ENCODE results near the gene TRPV2.

Gene TRPV2

DNA sequence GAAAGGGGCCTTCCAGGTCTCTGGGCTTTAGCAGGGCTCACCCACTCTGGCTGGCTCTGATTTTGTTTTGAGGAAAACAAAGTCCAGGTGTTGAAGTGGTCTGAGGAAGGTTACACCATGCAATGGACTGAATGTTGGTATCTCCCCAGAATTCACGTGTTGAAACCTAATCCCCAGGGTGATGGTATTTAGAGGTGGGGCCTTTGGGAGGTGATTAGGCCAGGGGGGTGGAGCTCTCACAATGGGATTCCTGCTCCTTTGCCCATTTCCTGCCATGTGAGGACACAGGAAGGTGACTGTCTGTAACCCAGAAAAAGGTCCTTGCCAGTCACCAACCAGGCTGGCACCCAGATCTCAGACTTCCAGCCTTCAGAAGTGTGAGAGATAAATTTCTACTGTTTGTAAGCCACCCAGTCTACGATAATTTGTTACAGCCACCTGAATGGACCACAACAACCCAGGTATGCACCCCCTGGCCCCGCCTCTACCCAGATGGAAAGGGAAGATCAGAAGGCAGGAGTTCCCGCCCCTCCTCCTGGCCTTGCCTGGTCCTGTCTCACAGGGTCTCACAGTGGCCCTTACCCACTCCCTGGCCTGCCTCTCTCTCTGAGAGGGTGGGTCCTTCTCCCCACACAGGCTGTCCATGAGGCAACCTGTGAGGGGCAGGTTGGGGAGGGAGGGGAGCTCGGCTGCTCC is 44.6 kb downstream of the TRPV2 start:
- TF ChIP-seq ZC3H10 (CRISPR knock-in tag; IDR thresholded peaks at IDR 0.05) (no peak), ESRRG (CRISPR knock-in tag; IDR thresholded peaks at IDR 0.05) (no peak), CREB5 (CRISPR knock-in tag; IDR thresholded peaks at IDR 0.05; ENCODE audit: low read depth) (no peak), BACH2 (CRISPR knock-in tag; IDR thresholded peaks at IDR 0.05; ENCODE audit: borderline replicate concordance) (no peak), GLIS3 (CRISPR knock-in tag; IDR thresholded peaks at IDR 0.05) (no peak), ZFP30 (CRISPR knock-in tag; IDR thresholded peaks at IDR 0.05) (no peak), OSR1 (CRISPR knock-in tag; IDR thresholded peaks at IDR 0.05) (no peak), RARB (CRISPR knock-in tag; IDR thresholded peaks at IDR 0.05) (no peak), POU6F1 (CRISPR knock-in tag; IDR thresholded peaks at IDR 0.05; ENCODE audit: borderline replicate concordance, low read depth) (no peak), TOX (CRISPR knock-in tag; IDR thresholded peaks at IDR 0.05; ENCODE audit: borderline replicate concordance) (no peak)
- no peak for ATAC-seq

DNA sequence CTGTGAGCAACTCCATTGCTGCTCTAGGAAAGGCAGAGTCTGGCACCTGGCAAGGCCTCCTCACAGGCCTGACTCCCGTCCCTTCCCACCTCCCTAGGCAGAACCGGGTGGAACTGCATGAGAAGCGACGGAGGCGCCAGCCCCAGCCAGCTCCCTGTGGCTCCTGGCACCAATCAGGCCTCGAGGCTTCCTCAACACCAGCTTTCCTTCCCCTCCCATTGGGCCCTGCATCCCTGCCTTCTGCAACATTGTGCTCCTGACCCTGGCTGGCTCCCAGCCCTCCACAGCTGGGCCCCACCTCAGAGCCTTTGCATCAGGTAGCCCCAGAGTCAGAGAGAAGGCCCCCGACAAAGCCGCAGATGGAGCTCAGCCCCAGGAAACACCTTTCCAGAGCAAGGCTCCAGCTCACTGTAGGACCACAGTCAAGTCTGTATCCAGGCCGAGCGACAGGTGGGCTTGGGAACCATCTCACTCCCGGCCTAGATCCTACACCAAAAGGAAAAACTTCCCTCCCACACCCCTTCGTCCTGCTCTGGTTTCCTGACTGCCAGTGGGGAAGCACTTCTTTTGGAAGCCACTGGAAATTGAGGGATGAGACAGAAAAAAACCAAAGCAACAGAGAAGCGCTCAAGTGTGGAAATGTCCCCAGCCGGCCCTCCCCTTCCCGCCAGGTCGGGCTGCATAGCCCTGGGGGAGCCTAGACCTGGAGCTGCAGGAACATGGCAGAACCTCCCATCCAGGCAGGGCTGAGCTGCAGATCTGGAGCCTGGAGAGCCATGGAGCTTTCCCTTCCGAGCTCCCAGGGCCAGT is 45.6 kb downstream of the TRPV2 start:
- ATAC-seq: no peak
- no peak for TF ChIP-seq ZC3H10 (CRISPR knock-in tag; IDR thresholded peaks at IDR 0.05)

- ATAC-seq: no peak
- TF ChIP-seq OSR1 (CRISPR knock-in tag; IDR thresholded peaks at IDR 0.05): no peak
- no peak for TF ChIP-seq ESRRG (CRISPR knock-in tag; IDR thresholded peaks at IDR 0.05)
- no peak for TF ChIP-seq ZNF70 (CRISPR knock-in tag; IDR thresholded peaks at IDR 0.05)
- TF ChIP-seq TCF4 (CRISPR knock-in tag; IDR thresholded peaks at IDR 0.05; ENCODE audit: borderline replicate concordance): no peak
- TF ChIP-seq RARB (CRISPR knock-in tag; IDR thresholded peaks at IDR 0.05): no peak
- TF ChIP-seq TOX (CRISPR knock-in tag; IDR thresholded peaks at IDR 0.05; ENCODE audit: borderline replicate concordance): no peak
- TF ChIP-seq POU6F1 (CRISPR knock-in tag; IDR thresholded peaks at IDR 0.05; ENCODE audit: borderline replicate concordance, low read depth): no peak
- TF ChIP-seq, protein P1, sequence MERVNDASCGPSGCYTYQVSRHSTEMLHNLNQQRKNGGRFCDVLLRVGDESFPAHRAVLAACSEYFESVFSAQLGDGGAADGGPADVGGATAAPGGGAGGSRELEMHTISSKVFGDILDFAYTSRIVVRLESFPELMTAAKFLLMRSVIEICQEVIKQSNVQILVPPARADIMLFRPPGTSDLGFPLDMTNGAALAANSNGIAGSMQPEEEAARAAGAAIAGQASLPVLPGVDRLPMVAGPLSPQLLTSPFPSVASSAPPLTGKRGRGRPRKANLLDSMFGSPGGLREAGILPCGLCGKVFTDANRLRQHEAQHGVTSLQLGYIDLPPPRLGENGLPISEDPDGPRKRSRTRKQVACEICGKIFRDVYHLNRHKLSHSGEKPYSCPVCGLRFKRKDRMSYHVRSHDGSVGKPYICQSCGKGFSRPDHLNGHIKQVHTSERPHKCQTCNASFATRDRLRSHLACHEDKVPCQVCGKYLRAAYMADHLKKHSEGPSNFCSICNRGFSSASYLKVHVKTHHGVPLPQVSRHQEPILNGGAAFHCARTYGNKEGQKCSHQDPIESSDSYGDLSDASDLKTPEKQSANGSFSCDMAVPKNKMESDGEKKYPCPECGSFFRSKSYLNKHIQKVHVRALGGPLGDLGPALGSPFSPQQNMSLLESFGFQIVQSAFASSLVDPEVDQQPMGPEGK (CRISPR knock-in tag; IDR thresholded peaks at IDR 0.05; ENCODE audit: borderline replicate concordance): no peak
- TF ChIP-seq CREB5 (CRISPR knock-in tag; IDR thresholded peaks at IDR 0.05; ENCODE audit: low read depth): no peak
- TF ChIP-seq ZNF8 (CRISPR knock-in tag; IDR thresholded peaks at IDR 0.05): no peak
Measured at GRCh38 chr17:16461606-16461866, 46.2 kb downstream of the TRPV2 start.

DNA sequence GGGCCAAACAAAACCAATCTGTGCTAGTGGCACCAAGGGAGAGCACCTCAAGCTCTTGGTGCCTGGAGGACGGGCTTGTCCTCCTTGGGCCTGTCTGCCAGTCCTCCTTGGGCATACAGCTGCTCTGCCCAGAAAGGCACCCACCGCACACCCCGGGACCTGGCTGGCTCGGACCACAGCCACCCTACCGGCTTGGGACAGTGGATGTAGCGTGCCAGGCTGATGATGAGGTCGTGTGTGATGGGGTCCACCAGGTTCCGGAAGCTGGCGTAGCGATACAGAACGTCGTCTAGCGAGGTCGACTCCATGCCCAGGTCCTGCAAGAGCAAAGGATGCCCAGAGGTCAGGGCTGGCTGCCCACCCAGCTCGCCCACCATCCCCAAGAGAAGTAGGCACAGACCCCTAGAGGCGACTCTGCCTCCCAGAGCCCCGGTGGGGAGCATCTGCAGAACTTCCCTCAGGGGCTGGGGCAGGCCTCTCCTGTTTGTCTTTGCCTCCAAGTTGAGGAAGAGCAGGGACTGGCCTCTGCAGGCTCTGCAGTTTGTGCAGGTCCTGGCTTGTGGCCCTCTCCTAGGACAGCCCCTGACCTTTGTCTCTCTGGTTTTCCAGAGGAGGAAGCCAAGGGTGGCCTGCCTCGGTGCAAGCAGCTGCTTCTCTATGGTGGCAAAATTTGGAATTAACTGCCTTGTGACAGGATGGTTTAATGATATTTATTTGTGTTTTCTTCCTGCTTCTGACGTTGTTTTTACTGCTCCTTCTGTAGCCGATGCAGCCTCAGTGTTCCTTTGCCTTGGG is 46.9 kb downstream of the TRPV2 start:
- no peak for ATAC-seq
- TF ChIP-seq ESRRG (CRISPR knock-in tag; IDR thresholded peaks at IDR 0.05) (no peak), ZNF8 (CRISPR knock-in tag; IDR thresholded peaks at IDR 0.05) (no peak), TOX (CRISPR knock-in tag; IDR thresholded peaks at IDR 0.05; ENCODE audit: borderline replicate concordance) (no peak), ZC3H10 (CRISPR knock-in tag; IDR thresholded peaks at IDR 0.05) (no peak), ISL1 (CRISPR knock-in tag; IDR thresholded peaks at IDR 0.05) (no peak), ZNF70 (CRISPR knock-in tag; IDR thresholded peaks at IDR 0.05) (no peak), ZFP30 (CRISPR knock-in tag; IDR thresholded peaks at IDR 0.05) (no peak), TCF4 (CRISPR knock-in tag; IDR thresholded peaks at IDR 0.05; ENCODE audit: borderline replicate concordance) (no peak), TSHZ2 (CRISPR knock-in tag; IDR thresholded peaks at IDR 0.05) (no peak), BACH2 (CRISPR knock-in tag; IDR thresholded peaks at IDR 0.05; ENCODE audit: borderline replicate concordance) (no peak), ARNTL (CRISPR knock-in tag; IDR thresholded peaks at IDR 0.05; ENCODE audit: borderline replicate concordance, low read depth) (no peak), RARB (CRISPR knock-in tag; IDR thresholded peaks at IDR 0.05) (no peak), CSDC2 (CRISPR knock-in tag; IDR thresholded peaks at IDR 0.05) (no peak)
- TF ChIP-seq, protein P1 (CRISPR knock-in tag; IDR thresholded peaks at IDR 0.05; ENCODE audit: borderline replicate concordance): no peak
